ENCODE data around the gene KLF13. TPM values are rescaled to one million over a fixed set of nuclear protein-coding genes. Genes with fewer than 3 reads are reported as not detected.
"Not testable (repeated sequence)": the region's sequence is repeated elsewhere in the genome, so short reads cannot be mapped to it uniquely, and the experiment has no call there.

Gene KLF13
- total RNA-seq, 1 donor from 2014 or later, result 41.8 TPM

- no peak for DNase-seq (ENCODE audit: low spot score)
Observed at GRCh38 chr15:31344823-31345605, 18.4 kb downstream of the KLF13 start.

- DNase-seq (ENCODE audit: low spot score), result no peak
Observed at GRCh38 chr15:31345606-31346366, 19.2 kb downstream of the KLF13 start.

- no peak for DNase-seq (ENCODE audit: low spot score)
Observed at GRCh38 chr15:31346367-31347066, 19.9 kb downstream of the KLF13 start.

- DNase-seq (ENCODE audit: low spot score), result no peak
Observed at GRCh38 chr15:31347067-31347975, 20.7 kb downstream of the KLF13 start.

GRCh38 chr15:31347981-31348803 lies 21.6 kb downstream of the KLF13 start:
- no peak for DNase-seq (ENCODE audit: low spot score)

- DNase-seq (ENCODE audit: low spot score), result no peak
Observed at GRCh38 chr15:31349233-31350141, 22.9 kb downstream of the KLF13 start.

- no peak for DNase-seq (ENCODE audit: low spot score)
Observed at GRCh38 chr15:31350771-31351170, 24.1 kb downstream of the KLF13 start.

GRCh38 chr15:31352339-31352751 lies 25.7 kb downstream of the KLF13 start:
- no peak for DNase-seq (ENCODE audit: low spot score)

- DNase-seq (ENCODE audit: low spot score), result no peak
Observed at GRCh38 chr15:31352911-31353811, 26.5 kb downstream of the KLF13 start.

GRCh38 chr15:31353931-31354330 lies 27.3 kb downstream of the KLF13 start:
- no peak for DNase-seq (ENCODE audit: low spot score)

GRCh38 chr15:31356097-31356496 lies 29.5 kb downstream of the KLF13 start:
- not testable (repeated sequence) for DNase-seq (ENCODE audit: low spot score)

- no peak for DNase-seq (ENCODE audit: low spot score)
Observed at GRCh38 chr15:31357148-31357547, 30.5 kb downstream of the KLF13 start.

- no peak for DNase-seq (ENCODE audit: low spot score)
Observed at GRCh38 chr15:31358163-31358562, 31.5 kb downstream of the KLF13 start.

- DNase-seq (ENCODE audit: low spot score), result no peak
Observed at GRCh38 chr15:31358957-31359701, 32.5 kb downstream of the KLF13 start.

GRCh38 chr15:31359702-31360111 lies 33.1 kb downstream of the KLF13 start:
- no peak for DNase-seq (ENCODE audit: low spot score)

GRCh38 chr15:31360158-31360561 lies 33.5 kb downstream of the KLF13 start:
- no peak for DNase-seq (ENCODE audit: low spot score)
